Transverse colon (tissue), 4 donors: Measurements from ENCODE around the gene SERGEF. TPM values are rescaled to one million over a fixed set of nuclear protein-coding genes. Genes with fewer than 3 reads are reported as not detected.

Source experiments
- DNase-seq: peaks from one replicate; pipeline ENCODE4 v3.0.0-alpha.2; 2019
- H3K27ac ChIP-seq, 4 donors: fragments of 200-600 bp; sonication (generic); 2 replicates each; pipeline ENCODE4 v1.5.1; 2016 to 2018; ENCODE audit warnings: inconsistent platforms in 4 of 4
- H3K27me3 ChIP-seq: fragments of 200-600 bp; sonication (generic); 2 replicates; pipeline ENCODE4 v1.5.1; 2017; ENCODE audit warnings: inconsistent platforms
- H3K36me3 ChIP-seq, 4 donors: fragments of 200-600 bp; sonication (generic); 2 replicates each; pipeline ENCODE4 v1.5.1; 2017 to 2019; ENCODE audit warnings: inconsistent platforms in 4 of 4
- H3K4me1 ChIP-seq, 4 donors: fragments of 200-600 bp; sonication (generic); 2 replicates each; pipeline ENCODE4 v1.5.1; 2017 to 2020; ENCODE audit warnings: inconsistent platforms in 4 of 4
- H3K4me3 ChIP-seq, 4 donors: fragments of 200-600 bp; sonication (generic); 1 replicate in 1 of 4; 2 replicates in 3 of 4; pipeline versions ENCODE4 v1.5.1 to v1.6.1; 2017 to 2019; ENCODE audit warnings: inconsistent platforms in 4 of 4
- H3K9me3 ChIP-seq, 2 donors: fragments of 200-600 bp; sonication (generic); 2 replicates each; pipeline ENCODE4 v1.5.1; 2017 to 2019; ENCODE audit warnings: inconsistent platforms in 2 of 2
- CTCF ChIP-seq, 5 experiments: fragments of 200-600 bp in 3 of 5; fragments of 450-650 bp in 2 of 5; sonication (generic) in 3 of 5; IDR thresholded peaks; 1 replicate in 2 of 5; 2 replicates in 3 of 5; pipeline ENCODE4 v1.5.1; 2016 to 2017; ENCODE audit warnings: antibody characterized with exemption in 5 of 5, inconsistent platforms in 3 of 5, mild to moderate bottlenecking in 2 of 5, moderate library complexity in 1 of 5
- EP300 ChIP-seq: sonication (generic); formaldehyde crosslinking; IDR thresholded peaks from one replicate; pipeline ENCODE4 v1.6.1; 2017; ENCODE audit warnings: antibody characterized with exemption, low read depth
- POLR2A ChIP-seq: fragments of 450-650 bp; IDR thresholded peaks from one replicate; pipeline ENCODE4 v1.6.1; 2016; ENCODE audit warnings: antibody characterized with exemption, mild to moderate bottlenecking, moderate library complexity
- POLR2AphosphoS5 ChIP-seq, 3 donors: sonication (generic); formaldehyde crosslinking; IDR thresholded peaks; one replicate each; pipeline ENCODE4 v1.6.1; 2016; ENCODE audit warnings: antibody characterized with exemption in 3 of 3
- WGBS, 2 donors: methylation state at CpG; one replicate each; pipeline ENCODE4 v1.1.5; 2018; ENCODE audit warnings: low coverage in 1 of 2; 5-methylcytosine and 5-hydroxymethylcytosine counted together
- in situ Hi-C, 4 donors: fragments of 200-750 bp; cut with MboI; loops; one replicate each; pipeline versions ENCODE4 v1.15.0 to v1.15.1; 2017; ENCODE audit warnings: low sequenced_read_pairs in 3 of 4, low pct_ligation_motif_present in 1 of 4, low pct_unique_long_range_greater_than_20kb in 1 of 4
- intact Hi-C: fragments of 100-400 bp; cut with DNase I; formaldehyde crosslinking; loops from one replicate; pipeline ENCODE4 v1.15.1; 2023; ENCODE audit warnings: low total_unique reads
- total RNA-seq, 4 donors: library from RNA; depleted of rRNA; stranded (reverse); fragments of >200 nt; gene quantifications; one replicate each; pipeline ENCODE4 v1.1.0, GENCODE V29; 2016

Gene SERGEF
- total RNA-seq, 4 donors from 2014 or later, result 11.6 to 28.9 (median 19.1) TPM

GRCh38 chr11:17934194-17934593 is 78.7 kb downstream of the SERGEF start:
- WGBS, 2 donors, result 80 to 91% methylated on average over 1 of the region's 1 CpG
- no peaks in the 10 kb centered on the region for H3K9me3 ChIP-seq
- no peak overlapping the region for H3K27ac ChIP-seq
- H3K4me3 ChIP-seq, result no peak overlapping the region
- peaks cover 0 to 3% (median 0%) of the 10 kb centered on the region in 4 donors for H3K36me3 ChIP-seq
- no peak for DNase-seq
- H3K27me3 ChIP-seq, result no peaks in the 10 kb centered on the region
- in situ Hi-C loops, result no loop called here
- no peak for TF ChIP-seq EP300
- no peak for TF ChIP-seq CTCF (IDR thresholded peaks at IDR 0.05)
- no peak for TF ChIP-seq POLR2AphosphoS5 (IDR thresholded peaks at IDR 0.05)
- TF ChIP-seq POLR2A, result no peak
- intact Hi-C loops, result no loop called here
- H3K4me1 ChIP-seq, result no peaks in the 10 kb centered on the region

DNA sequence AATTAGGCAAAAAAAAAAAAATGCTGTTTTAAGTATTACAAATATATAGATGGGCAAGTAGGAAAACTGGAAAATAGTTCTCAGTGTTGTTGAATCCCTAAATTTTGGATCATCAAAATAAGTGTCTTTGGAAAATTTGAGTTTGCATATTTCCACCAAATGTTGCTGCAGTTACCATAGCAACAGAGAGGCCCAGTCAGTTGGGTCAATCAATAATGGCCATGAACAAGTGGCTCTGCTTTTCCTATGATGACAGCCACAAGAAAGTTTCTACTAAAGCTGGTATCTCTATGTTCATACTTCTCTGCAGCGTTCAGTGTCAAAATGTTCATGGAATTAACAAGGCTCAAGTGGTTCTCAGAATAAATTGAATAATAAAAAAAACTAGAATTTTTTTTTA is 79.1 kb downstream of the SERGEF start:
- Histone ChIP-seq H3K4me3 (no peak overlapping the region), H3K9me3 (no peaks in the 10 kb centered on the region), H3K4me1 (no peaks in the 10 kb centered on the region), H3K27ac (no peak overlapping the region), H3K27me3 (no peaks in the 10 kb centered on the region), H3K36me3 (peaks cover 0 to 3% (median 0%) of the 10 kb centered on the region in 4 donors)
- no peak for DNase-seq
- in situ Hi-C loops, result no loop called here
- TF ChIP-seq EP300 (no peak), POLR2A (no peak), CTCF (IDR thresholded peaks at IDR 0.05) (no peak), POLR2AphosphoS5 (IDR thresholded peaks at IDR 0.05) (no peak)
- WGBS, 2 donors, result 88 to 95% methylated on average over 1 of the region's 1 CpG
- intact Hi-C loops, result no loop called here

GRCh38 chr11:17932472-17932871 is 80.4 kb downstream of the SERGEF start:
- Histone ChIP-seq H3K27me3 (no peaks in the 10 kb centered on the region), H3K9me3 (no peaks in the 10 kb centered on the region), H3K27ac (no peak overlapping the region), H3K4me1 (no peaks in the 10 kb centered on the region), H3K4me3 (no peak overlapping the region), H3K36me3 (peaks cover 0 to 3% (median 0%) of the 10 kb centered on the region in 4 donors)
- in situ Hi-C loops, result no loop called here
- no peak for TF ChIP-seq EP300
- TF ChIP-seq POLR2A, result no peak
- TF ChIP-seq POLR2AphosphoS5 (IDR thresholded peaks at IDR 0.05), result no peak
- TF ChIP-seq CTCF (IDR thresholded peaks at IDR 0.05), result no peak
- intact Hi-C loops, result no loop called here
- 89 to 100% methylated on average over 1 of the region's 1 CpG for WGBS, 2 donors
- DNase-seq, result no peak

DNA sequence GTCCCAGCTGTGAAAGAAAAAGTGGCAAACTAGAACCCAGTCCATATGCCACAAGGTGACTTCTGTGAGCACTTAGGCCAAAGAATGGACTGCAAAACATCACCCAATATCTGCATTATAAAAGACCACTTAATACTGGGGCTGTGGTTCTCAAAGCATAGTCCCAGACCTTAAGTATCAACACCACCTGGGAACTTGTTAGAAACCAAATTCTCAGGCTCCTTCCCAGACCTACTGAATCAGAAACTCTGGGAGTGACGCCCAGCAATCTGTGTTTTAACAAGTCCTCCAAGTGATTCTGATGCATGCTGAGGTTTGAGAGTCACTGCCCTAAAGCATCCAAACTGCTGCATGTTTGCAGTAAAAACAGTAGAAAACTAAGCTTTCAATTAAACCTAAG is 81.3 kb downstream of the SERGEF start:
- intact Hi-C loops (no loop called here), in situ Hi-C loops (no loop called here)
- Histone ChIP-seq H3K27me3 (no peaks in the 10 kb centered on the region), H3K27ac (no peak overlapping the region), H3K36me3 (peaks cover 0 to 3% (median 0%) of the 10 kb centered on the region in 4 donors), H3K4me1 (no peaks in the 10 kb centered on the region), H3K4me3 (no peak overlapping the region), H3K9me3 (no peaks in the 10 kb centered on the region)
- 89 to 100% methylated on average over 1 of the region's 1 CpG for WGBS, 2 donors
- no peak for DNase-seq
- TF ChIP-seq CTCF (IDR thresholded peaks at IDR 0.05) (no peak), POLR2A (no peak), POLR2AphosphoS5 (IDR thresholded peaks at IDR 0.05) (no peak), EP300 (no peak)
